K562 (cell line): ENCODE data around the gene DYRK4. TPM values are rescaled to one million over a fixed set of nuclear protein-coding genes. Genes with fewer than 3 reads are reported as not detected.

ENCODE experiments used
- CAMTA2 ChIP-seq: fragments of 250-450 bp; sonication (Bioruptor Pico); conservative IDR thresholded peaks from 2 replicates; pipeline ENCODE4 v1.5.1; 2022
- HDGF ChIP-seq: fragments of 450-650 bp; IDR thresholded peaks from 2 replicates; pipeline ENCODE4 v1.6.1; 2016
- JUND ChIP-seq, 2 experiments: IDR thresholded peaks; 2 replicates in 1 of 2; 3 replicates in 1 of 2; pipeline ENCODE4 v1.6.1; 2011; ENCODE audit warnings: borderline replicate concordance in 2 of 2, low read depth in 2 of 2, low read length in 2 of 2, improper control_type of control experiment in 1 of 2, missing biosample characterization in 1 of 2, missing genetic modification characterization in 1 of 2, missing genetic modification reagents in 1 of 2
- NR2C1 ChIP-seq, 2 experiments: fragments of 450-650 bp; IDR thresholded peaks; 2 replicates each; pipeline ENCODE4 v1.6.1; 2017; ENCODE audit warnings: mild to moderate bottlenecking in 2 of 2, antibody characterized with exemption in 1 of 2, inconsistent platforms in 1 of 2, missing compliant biosample characterization in 1 of 2, missing genetic modification characterization in 1 of 2
- PHB ChIP-seq: fragments of 250-450 bp; sonication (Bioruptor Pico); IDR thresholded peaks from 2 replicates; pipeline ENCODE4 v1.5.0; 2021
- SMAD2 ChIP-seq: fragments of 150-350 bp; IDR thresholded peaks from 2 replicates; pipeline ENCODE4 v1.6.1; 2014; ENCODE audit warnings: low read depth, mild to moderate bottlenecking, low read length
- SOX6 ChIP-seq: fragments of 450-650 bp; IDR thresholded peaks from 2 replicates; pipeline ENCODE4 v1.6.1; 2014; ENCODE audit warnings: mild to moderate bottlenecking
- polyA plus RNA-seq, 8 experiments: library from polyadenylated mRNA; depleted of rRNA in 4 of 8; stranded (reverse) in 5 of 8; unstranded in 3 of 8; fragments of >200 nt; fragmentation: Nextera tagmentation in 2 of 8; fragmentation: Illumina TruSeq in 1 of 8; extraction: Ambion mirVana in 2 of 8; extraction: Trizol in 1 of 8; gene quantifications; 2 replicates each; pipeline versions ENCODE4 v1.2.1 to v1.2.3, GENCODE V29; 2011 to 2014; ENCODE audit warnings: inconsistent platforms in 1 of 8, missing spikeins in 1 of 8
- total RNA-seq, 7 experiments: library from RNA; depleted of rRNA in 6 of 7; stranded (reverse); fragments of >200 nt in 6 of 7; fragmentation: Illumina TruSeq in 2 of 7; extraction: Trizol in 2 of 7; gene quantifications; 2 replicates each; pipeline versions ENCODE4 v1.2.1 to v1.2.3, GENCODE V29; 2011 to 2021; ENCODE audit warnings: low replicate concordance in 1 of 7
- TF ChIP-seq, protein P1 (sequence below): sonication (generic); formaldehyde crosslinking; IDR thresholded peaks from 2 replicates; pipeline ENCODE4 v1.5.0; 2020; ENCODE audit warnings: missing genetic modification reagents
- TF ChIP-seq, protein P2 (sequence below): sonication (generic); formaldehyde crosslinking; IDR thresholded peaks from 2 replicates; pipeline ENCODE4 v1.8.0; 2022; ENCODE audit warnings: mild to moderate bottlenecking, missing genetic modification reagents
- TF ChIP-seq, protein P3 (sequence below): fragments of 450-650 bp; IDR thresholded peaks from 2 replicates; pipeline ENCODE4 v1.6.1; 2016; ENCODE audit warnings: low read depth

The DYRK4 gene
- total and polyA plus RNA-seq, 9 of the 15 experiments (the other 6 are each of a cell fraction or from before 2014, with no cell fraction given): 13.4 to 37.4 (median 22.2) TPM

DNA sequence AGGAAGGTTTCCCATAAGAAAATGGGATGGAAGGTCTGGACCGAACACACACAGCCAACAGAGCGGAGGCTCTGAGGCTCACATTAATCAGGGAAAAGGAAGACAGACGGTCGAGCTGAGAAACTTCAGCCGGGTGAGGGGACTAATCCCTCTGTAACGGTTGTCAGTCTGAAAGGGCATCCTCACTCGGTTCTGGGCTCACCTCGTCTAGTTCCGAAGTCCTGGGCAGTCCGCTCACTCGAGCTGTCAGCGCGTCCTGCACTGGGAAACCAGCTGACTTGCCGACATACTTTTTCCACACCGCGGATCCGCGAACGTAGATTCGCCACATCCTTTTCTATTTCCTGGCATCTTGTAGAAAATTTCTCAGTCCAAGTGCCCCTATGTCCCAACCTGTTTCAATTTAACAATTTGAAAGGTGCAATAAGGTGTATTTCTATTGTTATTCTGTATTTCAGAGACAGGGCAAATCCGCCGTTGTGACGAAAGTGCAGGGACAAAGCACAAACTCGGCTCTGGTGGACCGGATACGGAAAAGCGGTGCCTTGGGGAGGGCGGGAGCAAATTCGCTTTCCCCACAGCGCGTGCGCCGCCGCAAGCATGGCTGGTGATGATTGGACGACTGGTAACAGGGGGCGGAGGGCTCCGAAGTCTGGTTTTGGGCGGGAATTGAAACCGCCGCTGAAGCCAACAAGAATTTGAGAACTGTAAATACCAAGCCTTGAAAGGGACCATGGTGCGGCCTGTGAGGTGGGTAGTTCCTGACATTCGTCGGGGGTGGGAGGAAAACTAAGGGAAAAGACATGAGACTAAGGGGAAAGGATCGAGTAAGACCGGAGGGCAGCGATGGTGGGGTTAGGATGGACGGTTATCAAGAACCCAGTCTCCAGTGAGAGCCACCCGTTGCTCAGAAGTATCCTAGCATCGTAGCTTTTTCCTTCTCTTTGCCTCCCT, 23.5 kb upstream of the DYRK4 start, which contains the start of gene RAD51AP1 (continued):
- 0 out of 2 replicates have a peak, but pooled peaks have one; percentile 6 for TF ChIP-seq JUND (IDR thresholded peaks at IDR 0.05; ENCODE audit: borderline replicate concordance, low read depth, low read length)
- peak; percentile 62; the same call in 1 of the 3 replicates for TF ChIP-seq JUND (tag; IDR thresholded peaks at IDR 0.05; ENCODE audit: borderline replicate concordance, low read depth, low read length)
- TF ChIP-seq SMAD2: no peak
- no peak for TF ChIP-seq HDGF
- TF ChIP-seq, protein P1, sequence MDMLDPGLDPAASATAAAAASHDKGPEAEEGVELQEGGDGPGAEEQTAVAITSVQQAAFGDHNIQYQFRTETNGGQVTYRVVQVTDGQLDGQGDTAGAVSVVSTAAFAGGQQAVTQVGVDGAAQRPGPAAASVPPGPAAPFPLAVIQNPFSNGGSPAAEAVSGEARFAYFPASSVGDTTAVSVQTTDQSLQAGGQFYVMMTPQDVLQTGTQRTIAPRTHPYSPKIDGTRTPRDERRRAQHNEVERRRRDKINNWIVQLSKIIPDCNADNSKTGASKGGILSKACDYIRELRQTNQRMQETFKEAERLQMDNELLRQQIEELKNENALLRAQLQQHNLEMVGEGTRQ (CRISPR knock-in tag): peak; percentile 55; the same call in 1 of the 2 replicates
- TF ChIP-seq NR2C1 (IDR thresholded peaks at IDR 0.05): peak; percentile 67
- TF ChIP-seq NR2C1 (tag; IDR thresholded peaks at IDR 0.05): peak; percentile 58; the same call in 1 of the 2 replicates
- TF ChIP-seq CAMTA2 (CRISPR knock-in tag): no peak
- TF ChIP-seq, protein P2, sequence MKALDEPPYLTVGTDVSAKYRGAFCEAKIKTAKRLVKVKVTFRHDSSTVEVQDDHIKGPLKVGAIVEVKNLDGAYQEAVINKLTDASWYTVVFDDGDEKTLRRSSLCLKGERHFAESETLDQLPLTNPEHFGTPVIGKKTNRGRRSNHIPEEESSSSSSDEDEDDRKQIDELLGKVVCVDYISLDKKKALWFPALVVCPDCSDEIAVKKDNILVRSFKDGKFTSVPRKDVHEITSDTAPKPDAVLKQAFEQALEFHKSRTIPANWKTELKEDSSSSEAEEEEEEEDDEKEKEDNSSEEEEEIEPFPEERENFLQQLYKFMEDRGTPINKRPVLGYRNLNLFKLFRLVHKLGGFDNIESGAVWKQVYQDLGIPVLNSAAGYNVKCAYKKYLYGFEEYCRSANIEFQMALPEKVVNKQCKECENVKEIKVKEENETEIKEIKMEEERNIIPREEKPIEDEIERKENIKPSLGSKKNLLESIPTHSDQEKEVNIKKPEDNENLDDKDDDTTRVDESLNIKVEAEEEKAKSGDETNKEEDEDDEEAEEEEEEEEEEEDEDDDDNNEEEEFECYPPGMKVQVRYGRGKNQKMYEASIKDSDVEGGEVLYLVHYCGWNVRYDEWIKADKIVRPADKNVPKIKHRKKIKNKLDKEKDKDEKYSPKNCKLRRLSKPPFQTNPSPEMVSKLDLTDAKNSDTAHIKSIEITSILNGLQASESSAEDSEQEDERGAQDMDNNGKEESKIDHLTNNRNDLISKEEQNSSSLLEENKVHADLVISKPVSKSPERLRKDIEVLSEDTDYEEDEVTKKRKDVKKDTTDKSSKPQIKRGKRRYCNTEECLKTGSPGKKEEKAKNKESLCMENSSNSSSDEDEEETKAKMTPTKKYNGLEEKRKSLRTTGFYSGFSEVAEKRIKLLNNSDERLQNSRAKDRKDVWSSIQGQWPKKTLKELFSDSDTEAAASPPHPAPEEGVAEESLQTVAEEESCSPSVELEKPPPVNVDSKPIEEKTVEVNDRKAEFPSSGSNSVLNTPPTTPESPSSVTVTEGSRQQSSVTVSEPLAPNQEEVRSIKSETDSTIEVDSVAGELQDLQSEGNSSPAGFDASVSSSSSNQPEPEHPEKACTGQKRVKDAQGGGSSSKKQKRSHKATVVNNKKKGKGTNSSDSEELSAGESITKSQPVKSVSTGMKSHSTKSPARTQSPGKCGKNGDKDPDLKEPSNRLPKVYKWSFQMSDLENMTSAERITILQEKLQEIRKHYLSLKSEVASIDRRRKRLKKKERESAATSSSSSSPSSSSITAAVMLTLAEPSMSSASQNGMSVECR (CRISPR knock-in tag): peak; percentile 89
- peak; percentile 86 for TF ChIP-seq SOX6
- TF ChIP-seq PHB (CRISPR knock-in tag): no peak
- TF ChIP-seq, protein P3, sequence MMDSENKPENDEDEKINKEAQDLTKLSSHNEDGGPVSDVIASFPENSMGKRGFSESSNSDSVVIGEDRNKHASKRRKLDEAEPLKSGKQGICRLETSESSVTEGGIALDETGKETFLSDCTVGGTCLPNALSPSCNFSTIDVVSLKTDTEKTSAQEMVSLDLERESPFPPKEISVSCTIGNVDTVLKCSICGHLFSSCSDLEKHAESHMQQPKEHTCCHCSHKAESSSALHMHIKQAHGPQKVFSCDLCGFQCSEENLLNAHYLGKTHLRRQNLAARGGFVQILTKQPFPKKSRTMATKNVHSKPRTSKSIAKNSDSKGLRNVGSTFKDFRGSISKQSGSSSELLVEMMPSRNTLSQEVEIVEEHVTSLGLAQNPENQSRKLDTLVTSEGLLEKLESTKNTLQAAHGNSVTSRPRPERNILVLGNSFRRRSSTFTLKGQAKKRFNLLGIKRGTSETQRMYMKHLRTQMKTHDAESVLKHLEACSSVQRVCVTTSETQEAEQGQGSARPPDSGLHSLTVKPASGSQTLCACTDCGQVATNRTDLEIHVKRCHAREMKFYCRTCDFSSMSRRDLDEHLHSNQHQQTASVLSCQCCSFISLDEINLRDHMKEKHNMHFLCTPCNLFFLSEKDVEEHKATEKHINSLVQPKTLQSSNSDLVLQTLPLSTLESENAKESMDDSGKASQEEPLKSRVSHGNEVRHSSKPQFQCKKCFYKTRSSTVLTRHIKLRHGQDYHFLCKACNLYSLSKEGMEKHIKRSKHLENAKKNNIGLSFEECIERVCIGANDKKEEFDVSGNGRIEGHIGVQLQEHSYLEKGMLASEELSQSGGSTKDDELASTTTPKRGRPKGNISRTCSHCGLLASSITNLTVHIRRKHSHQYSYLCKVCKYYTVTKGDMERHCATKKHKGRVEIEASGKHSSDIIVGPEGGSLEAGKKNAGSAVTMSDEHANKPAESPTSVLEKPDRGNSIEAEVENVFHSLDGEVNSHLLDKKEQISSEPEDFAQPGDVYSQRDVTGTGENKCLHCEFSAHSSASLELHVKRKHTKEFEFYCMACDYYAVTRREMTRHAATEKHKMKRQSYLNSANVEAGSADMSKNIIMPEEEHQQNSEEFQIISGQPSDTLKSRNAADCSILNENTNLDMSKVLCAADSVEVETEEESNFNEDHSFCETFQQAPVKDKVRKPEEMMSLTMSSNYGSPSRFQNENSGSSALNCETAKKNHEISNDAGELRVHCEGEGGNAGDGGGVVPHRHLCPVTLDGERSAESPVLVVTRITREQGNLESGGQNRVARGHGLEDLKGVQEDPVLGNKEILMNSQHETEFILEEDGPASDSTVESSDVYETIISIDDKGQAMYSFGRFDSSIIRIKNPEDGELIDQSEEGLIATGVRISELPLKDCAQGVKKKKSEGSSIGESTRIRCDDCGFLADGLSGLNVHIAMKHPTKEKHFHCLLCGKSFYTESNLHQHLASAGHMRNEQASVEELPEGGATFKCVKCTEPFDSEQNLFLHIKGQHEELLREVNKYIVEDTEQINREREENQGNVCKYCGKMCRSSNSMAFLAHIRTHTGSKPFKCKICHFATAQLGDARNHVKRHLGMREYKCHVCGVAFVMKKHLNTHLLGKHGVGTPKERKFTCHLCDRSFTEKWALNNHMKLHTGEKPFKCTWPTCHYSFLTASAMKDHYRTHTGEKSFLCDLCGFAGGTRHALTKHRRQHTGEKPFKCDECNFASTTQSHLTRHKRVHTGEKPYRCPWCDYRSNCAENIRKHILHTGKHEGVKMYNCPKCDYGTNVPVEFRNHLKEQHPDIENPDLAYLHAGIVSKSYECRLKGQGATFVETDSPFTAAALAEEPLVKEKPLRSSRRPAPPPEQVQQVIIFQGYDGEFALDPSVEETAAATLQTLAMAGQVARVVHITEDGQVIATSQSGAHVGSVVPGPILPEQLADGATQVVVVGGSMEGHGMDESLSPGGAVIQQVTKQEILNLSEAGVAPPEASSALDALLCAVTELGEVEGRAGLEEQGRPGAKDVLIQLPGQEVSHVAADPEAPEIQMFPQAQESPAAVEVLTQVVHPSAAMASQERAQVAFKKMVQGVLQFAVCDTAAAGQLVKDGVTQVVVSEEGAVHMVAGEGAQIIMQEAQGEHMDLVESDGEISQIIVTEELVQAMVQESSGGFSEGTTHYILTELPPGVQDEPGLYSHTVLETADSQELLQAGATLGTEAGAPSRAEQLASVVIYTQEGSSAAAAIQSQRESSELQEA: no peak
